Epithelial cell of esophagus (primary cell): ENCODE measurements around the gene HSPB7.

Source experiments
- DNase-seq: peaks from one replicate; pipeline ENCODE4 v3.0.0; 2010; ENCODE audit warnings: low read depth
- H3K4me3 ChIP-seq: 2 replicates; pipeline ENCODE4 v1.5.1; 2011; ENCODE audit warnings: mild to moderate bottlenecking, low read length, control low read depth
- TF ChIP-seq, protein P1 (sequence below): IDR thresholded peaks from 2 replicates; pipeline ENCODE4 v1.5.1; 2011; ENCODE audit warnings: low read depth, mild to moderate bottlenecking, low read length, control low read depth, inconsistent platforms; ENCODE audit not compliant: insufficient read depth; ENCODE audit errors: missing control alignments

Gene HSPB7

DNA sequence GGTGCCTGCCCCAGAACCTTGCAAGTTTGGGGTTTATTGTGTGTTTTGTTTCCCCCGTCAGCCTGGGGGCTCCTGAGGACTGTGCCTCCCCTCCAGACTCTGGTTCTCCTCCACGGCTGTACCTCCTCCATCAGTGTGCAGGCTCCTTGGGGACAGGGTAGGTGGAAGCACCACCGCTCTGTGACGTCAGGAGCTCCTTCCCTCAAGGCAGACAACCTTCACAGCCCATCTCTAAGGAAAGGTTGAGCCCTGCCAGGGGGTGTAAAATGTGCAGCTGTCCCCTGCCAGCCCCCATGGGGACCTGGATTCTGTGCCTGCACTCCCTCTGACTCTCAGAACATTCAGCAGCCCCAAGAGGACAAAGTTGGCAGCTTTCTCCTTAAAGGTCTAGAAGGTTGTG is 465 bp upstream of the HSPB7 start:
- TF ChIP-seq, protein P1, sequence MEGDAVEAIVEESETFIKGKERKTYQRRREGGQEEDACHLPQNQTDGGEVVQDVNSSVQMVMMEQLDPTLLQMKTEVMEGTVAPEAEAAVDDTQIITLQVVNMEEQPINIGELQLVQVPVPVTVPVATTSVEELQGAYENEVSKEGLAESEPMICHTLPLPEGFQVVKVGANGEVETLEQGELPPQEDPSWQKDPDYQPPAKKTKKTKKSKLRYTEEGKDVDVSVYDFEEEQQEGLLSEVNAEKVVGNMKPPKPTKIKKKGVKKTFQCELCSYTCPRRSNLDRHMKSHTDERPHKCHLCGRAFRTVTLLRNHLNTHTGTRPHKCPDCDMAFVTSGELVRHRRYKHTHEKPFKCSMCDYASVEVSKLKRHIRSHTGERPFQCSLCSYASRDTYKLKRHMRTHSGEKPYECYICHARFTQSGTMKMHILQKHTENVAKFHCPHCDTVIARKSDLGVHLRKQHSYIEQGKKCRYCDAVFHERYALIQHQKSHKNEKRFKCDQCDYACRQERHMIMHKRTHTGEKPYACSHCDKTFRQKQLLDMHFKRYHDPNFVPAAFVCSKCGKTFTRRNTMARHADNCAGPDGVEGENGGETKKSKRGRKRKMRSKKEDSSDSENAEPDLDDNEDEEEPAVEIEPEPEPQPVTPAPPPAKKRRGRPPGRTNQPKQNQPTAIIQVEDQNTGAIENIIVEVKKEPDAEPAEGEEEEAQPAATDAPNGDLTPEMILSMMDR, result no peak
- no peak for DNase-seq
- H3K4me3 ChIP-seq, result no peak overlapping the region

DNA sequence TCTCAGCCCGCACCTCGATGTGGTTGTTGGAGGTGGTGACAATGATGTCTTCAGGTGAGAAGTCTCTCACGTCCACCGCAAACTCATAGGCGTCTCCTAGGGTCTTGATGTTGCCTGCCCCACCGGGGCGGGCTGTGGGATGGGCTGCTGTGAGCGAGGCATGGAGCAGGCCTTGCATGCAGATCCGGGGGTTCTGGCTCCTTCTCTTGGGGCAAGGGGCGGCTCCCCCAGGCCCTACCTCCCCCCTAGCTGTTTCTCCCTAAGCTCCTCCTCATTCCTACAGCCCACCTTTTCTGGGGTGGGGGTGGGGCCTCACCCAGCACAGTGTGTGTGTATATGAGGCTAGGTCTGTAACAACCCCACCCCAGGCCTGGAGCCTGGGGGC is 775 bp downstream of the HSPB7 start:
- no peak overlapping the region for H3K4me3 ChIP-seq
- TF ChIP-seq, protein P1, result no peak
- no peak for DNase-seq

DNA sequence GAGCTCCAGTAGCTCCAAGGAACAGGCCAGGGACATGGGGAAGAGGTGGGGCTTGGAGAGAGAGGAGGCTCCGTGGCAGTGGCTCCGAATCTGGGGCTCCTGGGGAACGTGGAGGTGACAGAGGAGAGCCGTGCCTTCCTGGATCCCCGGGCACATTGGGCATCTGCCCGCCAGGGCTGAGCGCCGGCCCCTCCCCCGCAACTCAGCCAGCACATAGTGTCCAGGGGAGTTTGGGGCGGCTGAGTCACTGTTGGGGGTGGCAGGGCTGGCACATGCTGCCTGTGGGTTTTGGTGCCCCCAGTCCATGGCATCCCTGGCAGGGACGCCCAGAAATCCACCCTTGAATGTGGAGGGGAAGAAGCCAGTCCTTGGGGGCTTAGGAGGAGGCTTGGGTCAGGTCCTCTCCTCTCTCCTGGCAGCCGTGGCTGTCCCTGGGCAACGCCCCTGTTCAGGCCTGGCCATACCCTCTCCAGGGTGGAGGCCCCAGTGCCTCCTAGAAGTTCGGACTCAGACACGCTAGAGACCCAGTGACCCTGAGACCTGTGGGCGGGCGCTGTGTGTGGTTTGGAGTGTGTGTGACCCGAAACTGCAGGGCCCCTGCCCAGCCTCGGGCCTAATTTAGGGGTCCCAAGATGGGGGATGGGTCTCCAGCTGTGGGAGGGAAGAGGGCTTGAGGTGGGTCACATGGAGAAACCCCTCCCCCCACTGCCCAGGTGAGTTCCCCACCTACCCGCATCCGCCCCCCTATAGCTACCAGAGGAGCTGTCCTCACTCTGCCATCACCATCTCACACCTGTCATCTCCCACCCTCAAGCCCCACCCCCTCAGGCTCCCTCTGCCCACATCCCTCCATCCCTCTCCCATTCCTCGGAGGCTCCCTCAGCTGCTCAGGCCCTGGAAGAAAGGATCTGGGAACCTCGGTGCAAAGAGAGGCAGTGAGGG is 1.6 kb downstream of the HSPB7 start:
- no peak for DNase-seq
- H3K4me3 ChIP-seq, result no peak overlapping the region
- TF ChIP-seq, protein P1, result no peak

DNA sequence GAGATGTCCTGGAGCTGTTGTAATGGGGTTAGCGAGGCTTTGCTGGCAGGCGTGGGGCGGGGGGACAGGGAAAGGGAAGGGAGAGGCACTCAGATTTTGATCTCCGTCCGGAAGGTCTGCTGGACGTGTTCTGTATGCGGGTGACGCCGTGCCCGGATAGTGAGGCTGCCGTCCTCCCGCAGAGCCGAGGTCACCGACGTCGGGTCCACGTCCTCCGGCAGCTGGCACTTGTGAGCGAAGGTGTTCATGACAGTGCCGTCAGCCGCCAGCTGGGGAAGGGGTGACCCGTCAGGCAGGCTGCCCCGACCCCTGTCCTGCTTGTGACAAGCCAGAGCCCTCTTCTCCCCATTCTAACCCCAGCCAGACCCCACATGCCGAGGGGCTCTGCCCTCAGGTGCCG is 2.4 kb downstream of the HSPB7 start:
- TF ChIP-seq, protein P1, result no peak
- H3K4me3 ChIP-seq, result no peak overlapping the region
- no peak for DNase-seq

DNA sequence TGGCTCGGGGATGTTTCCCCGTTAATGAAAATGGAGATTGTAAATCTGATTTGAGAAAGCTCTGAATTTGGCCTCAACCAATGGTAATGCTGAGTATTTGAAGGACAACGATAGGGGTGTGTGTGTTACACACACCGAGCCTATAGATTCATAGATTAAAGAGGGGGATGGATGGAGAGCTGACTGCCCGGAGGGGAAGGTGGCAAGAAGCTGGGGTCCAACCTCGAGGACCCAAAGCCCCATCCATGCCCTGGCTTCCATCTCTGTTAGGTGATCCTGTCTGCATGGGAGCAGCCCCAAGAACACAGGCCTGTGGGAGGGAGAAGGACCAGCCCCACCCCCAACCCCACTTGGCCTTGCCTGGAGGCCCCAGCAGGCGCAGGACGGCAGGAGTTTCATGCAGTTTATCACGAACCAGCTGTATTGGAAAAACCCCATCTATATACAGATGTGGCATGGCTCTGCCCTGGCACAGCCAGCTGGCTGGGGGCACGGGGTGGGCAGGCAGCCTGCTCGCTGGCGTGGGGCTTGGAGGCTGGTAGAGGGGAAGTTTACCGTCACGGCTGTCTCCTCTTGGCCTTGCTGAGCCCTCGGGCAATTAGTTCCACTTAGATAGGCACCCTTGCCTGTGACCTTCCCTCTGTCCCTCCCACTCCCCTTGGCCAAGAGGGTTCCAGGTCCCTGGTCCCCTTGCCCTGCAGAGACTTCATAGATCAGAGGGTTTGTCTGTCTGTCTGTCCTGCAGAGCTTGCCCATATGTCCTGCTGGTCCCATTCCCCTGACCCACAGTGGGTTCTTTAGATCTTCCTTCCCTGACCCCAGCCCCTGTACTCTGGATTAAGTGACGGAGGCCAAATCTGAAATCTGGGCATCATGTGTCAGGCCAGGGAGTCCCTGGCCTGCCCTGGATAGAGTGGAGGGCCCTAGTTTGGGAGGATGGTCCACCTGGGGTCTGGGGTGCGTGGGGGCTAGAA is 3.0 kb downstream of the HSPB7 start:
- DNase-seq, result no peak
- TF ChIP-seq, protein P1, result no peak
- no peak overlapping the region for H3K4me3 ChIP-seq

DNA sequence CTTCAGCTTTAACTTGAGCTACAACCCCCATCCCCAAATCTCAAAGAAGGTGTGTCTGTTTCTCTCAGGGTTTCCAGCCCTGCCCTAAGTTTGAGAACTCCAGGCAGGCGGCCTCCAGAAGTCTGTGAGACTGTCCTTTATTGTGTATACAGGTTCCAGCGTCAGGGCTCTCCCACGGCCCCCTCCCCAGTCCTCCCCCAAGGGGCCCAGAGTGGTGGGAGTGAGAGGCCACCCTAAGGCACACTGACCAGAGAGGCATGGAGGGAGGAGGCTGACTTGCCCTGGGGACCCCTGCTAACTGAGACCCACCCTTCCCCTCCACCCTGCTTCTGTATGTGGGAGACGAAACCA is 4.0 kb downstream of the HSPB7 start:
- TF ChIP-seq, protein P1, result no peak
- no peak overlapping the region for H3K4me3 ChIP-seq
- DNase-seq, result no peak
